H9 (cell line): Measurements from ENCODE around the gene TMEM98. TPM values are rescaled to one million over a fixed set of nuclear protein-coding genes. Genes with fewer than 3 reads are reported as not detected.

Experiments used
- DNase-seq: peaks from one replicate; pipeline ENCODE4 v3.0.0-alpha.2; 2017
- H2AFZ ChIP-seq: one replicate; pipeline ENCODE4 v1.6.1; 2013; ENCODE audit warnings: mild to moderate bottlenecking, low read length, control low read depth, moderate library complexity
- H2AK5ac ChIP-seq: 2 replicates; pipeline ENCODE4 v1.6.1; 2013; ENCODE audit warnings: low read length, control low read depth, mixed read lengths; ENCODE audit not compliant: insufficient read length
- H2BK120ac ChIP-seq: one replicate; pipeline ENCODE4 v1.6.1; 2013; ENCODE audit warnings: low read depth, mild to moderate bottlenecking, low read length, control low read depth, inconsistent platforms; ENCODE audit not compliant: poor library complexity, severe bottlenecking
- H2BK12ac ChIP-seq: 2 replicates; pipeline ENCODE4 v1.6.1; 2013; ENCODE audit warnings: low read length, control low read depth, mixed read lengths, low read depth; ENCODE audit not compliant: insufficient read length
- H2BK15ac ChIP-seq: 2 replicates; pipeline ENCODE4 v1.6.1; 2013; ENCODE audit warnings: low read depth, low read length, control low read depth
- H2BK20ac ChIP-seq: one replicate; pipeline ENCODE4 v1.6.1; 2013; ENCODE audit warnings: low read depth, mild to moderate bottlenecking, low read length, control low read depth, inconsistent platforms; ENCODE audit not compliant: poor library complexity, severe bottlenecking
- H2BK5ac ChIP-seq: 2 replicates; pipeline ENCODE4 v1.6.1; 2013; ENCODE audit warnings: low read length, control low read depth, mixed read lengths; ENCODE audit not compliant: insufficient read length
- H3K14ac ChIP-seq: 2 replicates; pipeline ENCODE4 v1.6.1; 2013; ENCODE audit warnings: low read length, control low read depth; ENCODE audit not compliant: insufficient read depth
- H3K18ac ChIP-seq: 2 replicates; pipeline ENCODE4 v1.6.1; 2013; ENCODE audit warnings: low read depth, mild to moderate bottlenecking, mixed read lengths, low read length, control low read depth; ENCODE audit not compliant: insufficient read length
- H3K23ac ChIP-seq: 2 replicates; pipeline ENCODE4 v1.6.1; 2013; ENCODE audit warnings: low read length, control low read depth, mixed read lengths, low read depth; ENCODE audit not compliant: insufficient read length
- H3K23me2 ChIP-seq: 2 replicates; pipeline ENCODE4 v1.6.1; 2013; ENCODE audit warnings: low read depth, mild to moderate bottlenecking, mixed read lengths, low read length, control low read depth; ENCODE audit not compliant: insufficient read length, poor library complexity, severe bottlenecking
- H3K27ac ChIP-seq: 2 replicates; pipeline ENCODE4 v1.5.1; 2013; ENCODE audit warnings: low read length, control low read depth, mixed read lengths, low read depth; ENCODE audit not compliant: insufficient read length
- H3K27me3 ChIP-seq: 2 replicates; pipeline ENCODE4 v1.6.1; 2013; ENCODE audit warnings: low read length, control low read depth, inconsistent platforms; ENCODE audit not compliant: insufficient read depth
- H3K4ac ChIP-seq: 2 replicates; pipeline ENCODE4 v1.6.1; 2013; ENCODE audit warnings: low read depth, mild to moderate bottlenecking, control low read depth, inconsistent platforms, low read length, moderate library complexity
- H3K4me1 ChIP-seq: 2 replicates; pipeline ENCODE4 v1.6.1; 2013; ENCODE audit warnings: low read length, control low read depth, inconsistent platforms; ENCODE audit not compliant: insufficient read depth
- H3K4me2 ChIP-seq: 2 replicates; pipeline ENCODE4 v1.6.1; 2013; ENCODE audit warnings: low read length, control low read depth, mixed read lengths; ENCODE audit not compliant: insufficient read length, insufficient read depth
- H3K56ac ChIP-seq: 2 replicates; pipeline ENCODE4 v1.6.1; 2013; ENCODE audit warnings: low read depth, mild to moderate bottlenecking, mixed read lengths, low read length, control low read depth; ENCODE audit not compliant: insufficient read length
- H3K79me1 ChIP-seq: 2 replicates; pipeline ENCODE4 v1.6.1; 2013; ENCODE audit warnings: low read depth, mild to moderate bottlenecking, moderate library complexity, low read length, control low read depth, inconsistent platforms; ENCODE audit not compliant: insufficient read depth, poor library complexity, severe bottlenecking
- H3K79me2 ChIP-seq: 2 replicates; pipeline ENCODE4 v1.6.1; 2013; ENCODE audit warnings: low read length, control low read depth, inconsistent platforms; ENCODE audit not compliant: insufficient read depth
- H3K9ac ChIP-seq: 2 replicates; pipeline ENCODE4 v1.6.1; 2013; ENCODE audit warnings: low read length, control low read depth, mixed read lengths; ENCODE audit not compliant: insufficient read length; ENCODE audit errors: extremely low read depth
- H3K9me3 ChIP-seq: one replicate; pipeline ENCODE4 v1.6.1; 2013; ENCODE audit warnings: low read depth, low read length, inconsistent platforms; ENCODE audit not compliant: control insufficient read depth
- H3T11ph ChIP-seq: one replicate; pipeline ENCODE4 v1.6.1; 2013; ENCODE audit warnings: mild to moderate bottlenecking, low read length, control low read depth, inconsistent platforms
- H4K20me1 ChIP-seq: one replicate; pipeline ENCODE4 v1.6.1; 2013; ENCODE audit not compliant: control insufficient read depth, insufficient read length, insufficient read depth
- H4K5ac ChIP-seq: 2 replicates; pipeline ENCODE4 v1.6.1; 2013; ENCODE audit warnings: low read depth, mild to moderate bottlenecking, mixed read lengths, low read length, control low read depth; ENCODE audit not compliant: insufficient read length
- H4K8ac ChIP-seq: replicated peaks from 2 replicates; pipeline ENCODE4 v1.6.1; 2013; ENCODE audit warnings: low read length, control low read depth, mixed read lengths, low read depth; ENCODE audit not compliant: insufficient read length
- H4K91ac ChIP-seq: 2 replicates; pipeline ENCODE4 v1.6.1; 2013; ENCODE audit warnings: low read depth, mild to moderate bottlenecking, moderate library complexity, mixed read lengths, low read length, control low read depth; ENCODE audit not compliant: insufficient read length
- H3K27ac Mint-ChIP-seq, 3 experiments: 2 replicates in 2 of 3; 3 replicates in 1 of 3; pipeline ENCODE4 v1.8.0; 2020 to 2021; ENCODE audit warnings: mixed read lengths in 3 of 3, mild to moderate bottlenecking in 1 of 3, moderate library complexity in 1 of 3
- H3K27me3 Mint-ChIP-seq: 2 replicates; pipeline ENCODE4 v1.8.0; 2021; ENCODE audit warnings: low read depth, mild to moderate bottlenecking, moderate library complexity, mixed read lengths
- H3K36me3 Mint-ChIP-seq, 3 experiments: 2 replicates in 2 of 3; 3 replicates in 1 of 3; pipeline ENCODE4 v1.8.0; 2020 to 2021; ENCODE audit warnings: low read depth in 3 of 3, mixed read lengths in 3 of 3; ENCODE audit not compliant: insufficient read depth in 1 of 3
- H3K4me1 Mint-ChIP-seq, 2 experiments: 2 replicates each; pipeline ENCODE4 v1.8.0; 2020; ENCODE audit warnings: mixed read lengths in 2 of 2
- H3K4me3 Mint-ChIP-seq, 2 experiments: 2 replicates in 1 of 2; 3 replicates in 1 of 2; pipeline ENCODE4 v1.8.0; 2020 to 2021; ENCODE audit warnings: mild to moderate bottlenecking in 2 of 2, mixed read lengths in 2 of 2, moderate library complexity in 1 of 2
- H3K9me3 Mint-ChIP-seq, 2 experiments: 2 replicates in 1 of 2; 3 replicates in 1 of 2; pipeline ENCODE4 v1.8.0; 2020; ENCODE audit warnings: mild to moderate bottlenecking in 2 of 2, mixed read lengths in 2 of 2, moderate library complexity in 1 of 2
- CTCF ChIP-seq: fragments of 200-600 bp; sonication (generic); conservative IDR thresholded peaks from 3 replicates; pipeline ENCODE4 v1.8.0; 2021; ENCODE audit warnings: antibody characterized with exemption, mild to moderate bottlenecking
- WGBS: extraction: QIAGEN DNeasy Blood & Tissue Kit; methylation state at CpG from one replicate; pipeline ENCODE4 v1.1.7; 2013; ENCODE audit warnings: missing lambda C conversion rate, low lambda C conversion rate, mixed read lengths; ENCODE audit not compliant: insufficient read length; ENCODE audit errors: extremely low coverage; 5-methylcytosine and 5-hydroxymethylcytosine counted together
- total RNA-seq: library from RNA; stranded (reverse); gene quantifications from 2 replicates; pipeline ENCODE4 v1.2.1, GENCODE V29; 2021

The TMEM98 gene
- total RNA-seq, 1 experiment from 2014 or later = 78.4 TPM

- DNase-seq = no peak
- Histone ChIP-seq H3K9ac (no peak overlapping the region), H3K23ac (no peak overlapping the region), H4K5ac (no peak overlapping the region), H4K91ac (no peak overlapping the region), H3K56ac (no peak overlapping the region), H3K4ac (no peak overlapping the region), H3T11ph (no peak overlapping the region), H2BK120ac (no peak overlapping the region), H3K4me1 (no peaks in the 10 kb centered on the region), H3K27ac (no peak overlapping the region), H3K23me2 (no peaks in the 10 kb centered on the region), H2BK5ac (no peak overlapping the region), H2BK20ac (no peak overlapping the region), H2BK12ac (no peak overlapping the region), H2AK5ac (no peak overlapping the region), H3K9me3 (no peaks in the 10 kb centered on the region), H3K14ac (no peak overlapping the region; the same call in 1 of the 2 replicates), H4K20me1 (no peaks in the 10 kb centered on the region), H3K79me2 (no peaks in the 10 kb centered on the region), H2AFZ (no peak overlapping the region), H3K27me3 (no peaks in the 10 kb centered on the region), H4K8ac (no peak overlapping the region), H3K18ac (no peak overlapping the region), H3K4me2 (no peak overlapping the region), H2BK15ac (no peak overlapping the region), H3K79me1 (no peaks in the 10 kb centered on the region)
- TF ChIP-seq CTCF = no peak
- Mint-ChIP-seq H3K27ac (no peak overlapping the region), H3K27me3 (peaks cover 24% of the 10 kb centered on the region), H3K4me1 (peaks cover 4 to 8% of the 10 kb centered on the region in 2 experiments), H3K4me3 (no peak overlapping the region), H3K36me3 (0 out of 7 replicates have a peak, but pooled peaks cover 0 to 3% (median 0%) of the 10 kb centered on the region in 3 experiments), H3K9me3 (peaks cover 4 to 5% of the 10 kb centered on the region in 2 experiments)
- no CpG with 5 or more reads among the region's 9 CpGs for WGBS
Observed at GRCh38 chr17:32993977-32994376, 66.0 kb downstream of the TMEM98 start.

Other genes with a start within 250 kb of the TMEM98 start
- 19.0 and 21.4 TPM in 2 replicates for gene MYO1D, start 51.0 kb upstream of the TMEM98 start, total RNA-seq
- gene SPACA3, start 63.7 kb downstream of the TMEM98 start, total RNA-seq = not detected in 2 replicates